ENCODE data around the gene CADPS.

GRCh38 chr3:62874711-62875557 is at the start of gene CADPS:
- TF ChIP-seq CTCF (IDR thresholded peaks at IDR 0.05) (no peak), REST (IDR thresholded peaks at IDR 0.05; ENCODE audit: insufficient read depth in 1 of 2, low read depth in 2 of 2, low read length in 1 of 2) (no peak), POLR2AphosphoS5 (IDR thresholded peaks at IDR 0.05; ENCODE audit: low read depth, low read length) (no peak), TCF7L2 (IDR thresholded peaks at IDR 0.05; ENCODE audit: low read depth, low read length) (no peak)
